KMS-11 (cell line): ENCODE results near the gene A1BG.
A peak's percentile ranks its signal among the peaks of the same experiment; 100 is the strongest.

Source experiments
- H2AFZ ChIP-seq: fragments of 200-600 bp; sonication (generic); 2 replicates; pipeline ENCODE4 v1.6.1; 2016; ENCODE audit warnings: antibody characterized with exemption, mixed run types, low read depth
- H3K27ac ChIP-seq: fragments of 200-600 bp; sonication (generic); 2 replicates; pipeline ENCODE4 v1.6.1; 2016; ENCODE audit warnings: mild to moderate bottlenecking, mixed run types
- H3K27me3 ChIP-seq: fragments of 200-600 bp; sonication (generic); 2 replicates; pipeline ENCODE4 v1.6.1; 2017; ENCODE audit warnings: mild to moderate bottlenecking, low read depth, mixed run types, moderate library complexity; ENCODE audit not compliant: insufficient read depth
- H3K36me3 ChIP-seq: fragments of 200-600 bp; sonication (generic); 2 replicates; pipeline ENCODE4 v1.6.1; 2017; ENCODE audit warnings: mild to moderate bottlenecking, mixed run types; ENCODE audit not compliant: insufficient read depth
- H3K4me1 ChIP-seq: fragments of 200-600 bp; sonication (generic); 2 replicates; pipeline ENCODE4 v1.6.1; 2016; ENCODE audit warnings: mild to moderate bottlenecking, low read depth, mixed run types; ENCODE audit not compliant: poor library complexity, severe bottlenecking
- H3K4me2 ChIP-seq: fragments of 200-600 bp; sonication (generic); 2 replicates; pipeline ENCODE4 v1.7.0; 2016; ENCODE audit warnings: mild to moderate bottlenecking, mixed run types
- H3K4me3 ChIP-seq: fragments of 200-600 bp; sonication (generic); IDR thresholded peaks from 2 replicates; pipeline ENCODE4 v1.6.1; 2017; ENCODE audit warnings: low read depth, low read length, mixed read lengths; ENCODE audit not compliant: insufficient read depth
- H3K79me2 ChIP-seq: fragments of 200-600 bp; sonication (generic); 2 replicates; pipeline ENCODE4 v1.6.1; 2016; ENCODE audit warnings: low read depth, mixed run types; ENCODE audit not compliant: insufficient read depth
- H3K9ac ChIP-seq: fragments of 200-600 bp; sonication (generic); 2 replicates; pipeline ENCODE4 v1.6.1; 2016; ENCODE audit warnings: mild to moderate bottlenecking, mixed run types
- H4K20me1 ChIP-seq: fragments of 200-600 bp; sonication (generic); 2 replicates; pipeline ENCODE4 v1.6.1; 2016; ENCODE audit warnings: mild to moderate bottlenecking, mixed run types; ENCODE audit not compliant: insufficient read depth
- CTCF ChIP-seq: fragments of 200-600 bp; sonication (generic); conservative IDR thresholded peaks from 2 replicates; pipeline ENCODE4 v1.6.1; 2017; ENCODE audit warnings: low read depth, mild to moderate bottlenecking, antibody characterized with exemption, low read length, moderate library complexity, mixed read lengths

Gene A1BG

GRCh38 chr19:58332697-58333096 lies 20.6 kb downstream of the A1BG start:
- H3K27ac ChIP-seq = no peak overlapping the region
- H3K27me3 ChIP-seq = no peaks in the 10 kb centered on the region
- peaks cover 13% of the 10 kb centered on the region for H3K79me2 ChIP-seq
- no peak overlapping the region for H3K4me2 ChIP-seq
- H2AFZ ChIP-seq = no peak overlapping the region
- no peak overlapping the region for H3K9ac ChIP-seq
- no peak overlapping the region for H3K4me3 ChIP-seq
- H3K4me1 ChIP-seq = peaks cover 7% of the 10 kb centered on the region
- no peak for TF ChIP-seq CTCF
- H4K20me1 ChIP-seq = no peaks in the 10 kb centered on the region
- H3K36me3 ChIP-seq = no peaks in the 10 kb centered on the region

GRCh38 chr19:58330458-58330857 lies 22.8 kb downstream of the A1BG start:
- H3K36me3 ChIP-seq = no peaks in the 10 kb centered on the region
- H3K4me1 ChIP-seq = peaks cover 13% of the 10 kb centered on the region
- H3K4me3 ChIP-seq = no peak overlapping the region
- no peak overlapping the region for H3K4me2 ChIP-seq
- H3K27ac ChIP-seq = no peak overlapping the region
- no peak overlapping the region for H2AFZ ChIP-seq
- H4K20me1 ChIP-seq = no peaks in the 10 kb centered on the region
- H3K79me2 ChIP-seq = peaks cover 21% of the 10 kb centered on the region
- no peak overlapping the region for H3K9ac ChIP-seq
- H3K27me3 ChIP-seq = no peaks in the 10 kb centered on the region
- TF ChIP-seq CTCF = no peak

GRCh38 chr19:58328999-58329398 lies 24.3 kb downstream of the A1BG start:
- Histone ChIP-seq H3K79me2 (peaks cover 21% of the 10 kb centered on the region), H4K20me1 (no peaks in the 10 kb centered on the region), H3K9ac (no peak overlapping the region), H3K4me2 (no peak overlapping the region), H3K36me3 (no peaks in the 10 kb centered on the region), H3K4me1 (peaks cover 13% of the 10 kb centered on the region), H3K4me3 (no peak overlapping the region), H3K27ac (no peak overlapping the region), H2AFZ (no peak overlapping the region), H3K27me3 (no peaks in the 10 kb centered on the region)
- TF ChIP-seq CTCF = no peak

- peak within 1 kb of the TSS; percentile 65 for H3K4me2 ChIP-seq
- H3K36me3 ChIP-seq = no peaks in the 10 kb centered on the region
- peak within 1 kb of the TSS; percentile 66; the same call in 1 of the 2 replicates for H3K9ac ChIP-seq
- peak within 1 kb of the TSS; percentile 97 for H2AFZ ChIP-seq
- H3K27ac ChIP-seq = no peak within 1 kb of the TSS; the same call in 1 of the 2 replicates
- H3K79me2 ChIP-seq = peaks cover 21% of the 10 kb centered on the region
- peaks cover 13% of the 10 kb centered on the region for H3K4me1 ChIP-seq
- no peaks in the 10 kb centered on the region for H3K27me3 ChIP-seq
- H4K20me1 ChIP-seq = no peaks in the 10 kb centered on the region
- peak within 1 kb of the TSS; percentile 67 for H3K4me3 ChIP-seq
- TF ChIP-seq CTCF = no peak
Measured at GRCh38 chr19:58326914-58327726, 26.2 kb downstream of the A1BG start, which contains the start of gene ZSCAN22. Gene ZSCAN22, plus strand, starts transcription at chr19:58326994. Its CDS starts 7,809 bp downstream, at chr19:58334803.
